H9 (cell line): ENCODE results near the gene CCL7. TPM values are rescaled to one million over a fixed set of nuclear protein-coding genes. Genes with fewer than 3 reads are reported as not detected.

ENCODE experiments used
- DNase-seq: peaks from one replicate; pipeline ENCODE4 v3.0.0-alpha.2; 2017
- H2AFZ ChIP-seq: one replicate; pipeline ENCODE4 v1.6.1; 2013; ENCODE audit warnings: mild to moderate bottlenecking, low read length, control low read depth, moderate library complexity
- H2AK5ac ChIP-seq: 2 replicates; pipeline ENCODE4 v1.6.1; 2013; ENCODE audit warnings: low read length, control low read depth, mixed read lengths; ENCODE audit not compliant: insufficient read length
- H2BK120ac ChIP-seq: one replicate; pipeline ENCODE4 v1.6.1; 2013; ENCODE audit warnings: low read depth, mild to moderate bottlenecking, low read length, control low read depth, inconsistent platforms; ENCODE audit not compliant: poor library complexity, severe bottlenecking
- H2BK12ac ChIP-seq: 2 replicates; pipeline ENCODE4 v1.6.1; 2013; ENCODE audit warnings: low read length, control low read depth, mixed read lengths, low read depth; ENCODE audit not compliant: insufficient read length
- H2BK15ac ChIP-seq: 2 replicates; pipeline ENCODE4 v1.6.1; 2013; ENCODE audit warnings: low read depth, low read length, control low read depth
- H2BK20ac ChIP-seq: one replicate; pipeline ENCODE4 v1.6.1; 2013; ENCODE audit warnings: low read depth, mild to moderate bottlenecking, low read length, control low read depth, inconsistent platforms; ENCODE audit not compliant: poor library complexity, severe bottlenecking
- H2BK5ac ChIP-seq: 2 replicates; pipeline ENCODE4 v1.6.1; 2013; ENCODE audit warnings: low read length, control low read depth, mixed read lengths; ENCODE audit not compliant: insufficient read length
- H3K14ac ChIP-seq: 2 replicates; pipeline ENCODE4 v1.6.1; 2013; ENCODE audit warnings: low read length, control low read depth; ENCODE audit not compliant: insufficient read depth
- H3K18ac ChIP-seq: 2 replicates; pipeline ENCODE4 v1.6.1; 2013; ENCODE audit warnings: low read depth, mild to moderate bottlenecking, mixed read lengths, low read length, control low read depth; ENCODE audit not compliant: insufficient read length
- H3K23ac ChIP-seq: 2 replicates; pipeline ENCODE4 v1.6.1; 2013; ENCODE audit warnings: low read length, control low read depth, mixed read lengths, low read depth; ENCODE audit not compliant: insufficient read length
- H3K23me2 ChIP-seq: 2 replicates; pipeline ENCODE4 v1.6.1; 2013; ENCODE audit warnings: low read depth, mild to moderate bottlenecking, mixed read lengths, low read length, control low read depth; ENCODE audit not compliant: insufficient read length, poor library complexity, severe bottlenecking
- H3K27ac ChIP-seq: 2 replicates; pipeline ENCODE4 v1.5.1; 2013; ENCODE audit warnings: low read length, control low read depth, mixed read lengths, low read depth; ENCODE audit not compliant: insufficient read length
- H3K27me3 ChIP-seq: 2 replicates; pipeline ENCODE4 v1.6.1; 2013; ENCODE audit warnings: low read length, control low read depth, inconsistent platforms; ENCODE audit not compliant: insufficient read depth
- H3K4ac ChIP-seq: 2 replicates; pipeline ENCODE4 v1.6.1; 2013; ENCODE audit warnings: low read depth, mild to moderate bottlenecking, control low read depth, inconsistent platforms, low read length, moderate library complexity
- H3K4me1 ChIP-seq: 2 replicates; pipeline ENCODE4 v1.6.1; 2013; ENCODE audit warnings: low read length, control low read depth, inconsistent platforms; ENCODE audit not compliant: insufficient read depth
- H3K4me2 ChIP-seq: 2 replicates; pipeline ENCODE4 v1.6.1; 2013; ENCODE audit warnings: low read length, control low read depth, mixed read lengths; ENCODE audit not compliant: insufficient read length, insufficient read depth
- H3K56ac ChIP-seq: 2 replicates; pipeline ENCODE4 v1.6.1; 2013; ENCODE audit warnings: low read depth, mild to moderate bottlenecking, mixed read lengths, low read length, control low read depth; ENCODE audit not compliant: insufficient read length
- H3K79me1 ChIP-seq: 2 replicates; pipeline ENCODE4 v1.6.1; 2013; ENCODE audit warnings: low read depth, mild to moderate bottlenecking, moderate library complexity, low read length, control low read depth, inconsistent platforms; ENCODE audit not compliant: insufficient read depth, poor library complexity, severe bottlenecking
- H3K79me2 ChIP-seq: 2 replicates; pipeline ENCODE4 v1.6.1; 2013; ENCODE audit warnings: low read length, control low read depth, inconsistent platforms; ENCODE audit not compliant: insufficient read depth
- H3K9ac ChIP-seq: 2 replicates; pipeline ENCODE4 v1.6.1; 2013; ENCODE audit warnings: low read length, control low read depth, mixed read lengths; ENCODE audit not compliant: insufficient read length; ENCODE audit errors: extremely low read depth
- H3K9me3 ChIP-seq: one replicate; pipeline ENCODE4 v1.6.1; 2013; ENCODE audit warnings: low read depth, low read length, inconsistent platforms; ENCODE audit not compliant: control insufficient read depth
- H3T11ph ChIP-seq: one replicate; pipeline ENCODE4 v1.6.1; 2013; ENCODE audit warnings: mild to moderate bottlenecking, low read length, control low read depth, inconsistent platforms
- H4K20me1 ChIP-seq: one replicate; pipeline ENCODE4 v1.6.1; 2013; ENCODE audit not compliant: control insufficient read depth, insufficient read length, insufficient read depth
- H4K5ac ChIP-seq: 2 replicates; pipeline ENCODE4 v1.6.1; 2013; ENCODE audit warnings: low read depth, mild to moderate bottlenecking, mixed read lengths, low read length, control low read depth; ENCODE audit not compliant: insufficient read length
- H4K8ac ChIP-seq: replicated peaks from 2 replicates; pipeline ENCODE4 v1.6.1; 2013; ENCODE audit warnings: low read length, control low read depth, mixed read lengths, low read depth; ENCODE audit not compliant: insufficient read length
- H4K91ac ChIP-seq: 2 replicates; pipeline ENCODE4 v1.6.1; 2013; ENCODE audit warnings: low read depth, mild to moderate bottlenecking, moderate library complexity, mixed read lengths, low read length, control low read depth; ENCODE audit not compliant: insufficient read length
- H3K27ac Mint-ChIP-seq, 3 experiments: 2 replicates in 2 of 3; 3 replicates in 1 of 3; pipeline ENCODE4 v1.8.0; 2020 to 2021; ENCODE audit warnings: mixed read lengths in 3 of 3, mild to moderate bottlenecking in 1 of 3, moderate library complexity in 1 of 3
- H3K27me3 Mint-ChIP-seq: 2 replicates; pipeline ENCODE4 v1.8.0; 2021; ENCODE audit warnings: low read depth, mild to moderate bottlenecking, moderate library complexity, mixed read lengths
- H3K36me3 Mint-ChIP-seq, 3 experiments: 2 replicates in 2 of 3; 3 replicates in 1 of 3; pipeline ENCODE4 v1.8.0; 2020 to 2021; ENCODE audit warnings: low read depth in 3 of 3, mixed read lengths in 3 of 3; ENCODE audit not compliant: insufficient read depth in 1 of 3
- H3K4me1 Mint-ChIP-seq, 2 experiments: 2 replicates each; pipeline ENCODE4 v1.8.0; 2020; ENCODE audit warnings: mixed read lengths in 2 of 2
- H3K4me3 Mint-ChIP-seq, 2 experiments: 2 replicates in 1 of 2; 3 replicates in 1 of 2; pipeline ENCODE4 v1.8.0; 2020 to 2021; ENCODE audit warnings: mild to moderate bottlenecking in 2 of 2, mixed read lengths in 2 of 2, moderate library complexity in 1 of 2
- H3K9me3 Mint-ChIP-seq, 2 experiments: 2 replicates in 1 of 2; 3 replicates in 1 of 2; pipeline ENCODE4 v1.8.0; 2020; ENCODE audit warnings: mild to moderate bottlenecking in 2 of 2, mixed read lengths in 2 of 2, moderate library complexity in 1 of 2
- WGBS: extraction: QIAGEN DNeasy Blood & Tissue Kit; methylation state at CpG from one replicate; pipeline ENCODE4 v1.1.7; 2013; ENCODE audit warnings: missing lambda C conversion rate, low lambda C conversion rate, mixed read lengths; ENCODE audit not compliant: insufficient read length; ENCODE audit errors: extremely low coverage; 5-methylcytosine and 5-hydroxymethylcytosine counted together
- total RNA-seq: library from RNA; stranded (reverse); gene quantifications from 2 replicates; pipeline ENCODE4 v1.2.1, GENCODE V29; 2021
- TF ChIP-seq, protein P1 (sequence below): fragments of 200-600 bp; sonication (generic); conservative IDR thresholded peaks from 3 replicates; pipeline ENCODE4 v1.8.0; 2021; ENCODE audit warnings: antibody characterized with exemption, mild to moderate bottlenecking

The CCL7 gene
- total RNA-seq, 1 experiment from 2014 or later, result not detected

DNA sequence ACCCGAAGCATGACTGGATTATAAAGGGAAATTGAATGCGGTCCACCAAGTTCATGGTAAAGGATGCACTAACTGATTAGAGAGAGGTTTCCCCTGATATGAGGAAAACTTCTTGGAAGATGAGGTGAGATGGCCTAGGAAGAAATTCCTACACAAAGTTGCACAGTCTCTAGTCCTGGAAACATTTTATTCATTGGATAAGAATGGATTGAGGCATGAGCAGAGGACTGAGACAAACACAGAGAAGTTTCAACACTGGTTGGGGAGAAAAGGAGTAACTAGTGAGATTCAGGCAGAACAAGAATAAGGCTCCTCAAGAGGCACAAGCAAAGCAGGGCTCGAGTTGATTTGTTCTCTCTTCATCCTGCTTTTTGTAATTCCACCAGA, 16.9 kb upstream of the CCL7 start:
- H3T11ph ChIP-seq, result no peak overlapping the region
- no peak overlapping the region for H2BK5ac ChIP-seq
- no peak overlapping the region for H3K56ac ChIP-seq
- TF ChIP-seq, protein P1, sequence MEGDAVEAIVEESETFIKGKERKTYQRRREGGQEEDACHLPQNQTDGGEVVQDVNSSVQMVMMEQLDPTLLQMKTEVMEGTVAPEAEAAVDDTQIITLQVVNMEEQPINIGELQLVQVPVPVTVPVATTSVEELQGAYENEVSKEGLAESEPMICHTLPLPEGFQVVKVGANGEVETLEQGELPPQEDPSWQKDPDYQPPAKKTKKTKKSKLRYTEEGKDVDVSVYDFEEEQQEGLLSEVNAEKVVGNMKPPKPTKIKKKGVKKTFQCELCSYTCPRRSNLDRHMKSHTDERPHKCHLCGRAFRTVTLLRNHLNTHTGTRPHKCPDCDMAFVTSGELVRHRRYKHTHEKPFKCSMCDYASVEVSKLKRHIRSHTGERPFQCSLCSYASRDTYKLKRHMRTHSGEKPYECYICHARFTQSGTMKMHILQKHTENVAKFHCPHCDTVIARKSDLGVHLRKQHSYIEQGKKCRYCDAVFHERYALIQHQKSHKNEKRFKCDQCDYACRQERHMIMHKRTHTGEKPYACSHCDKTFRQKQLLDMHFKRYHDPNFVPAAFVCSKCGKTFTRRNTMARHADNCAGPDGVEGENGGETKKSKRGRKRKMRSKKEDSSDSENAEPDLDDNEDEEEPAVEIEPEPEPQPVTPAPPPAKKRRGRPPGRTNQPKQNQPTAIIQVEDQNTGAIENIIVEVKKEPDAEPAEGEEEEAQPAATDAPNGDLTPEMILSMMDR, result no peak
- H3K27ac Mint-ChIP-seq, result no peak overlapping the region; a peak in 1 of 7 replicates
- H3K79me1 ChIP-seq, result no peaks in the 10 kb centered on the region
- peaks cover 9% of the 10 kb centered on the region for H3K23me2 ChIP-seq
- H3K4me3 Mint-ChIP-seq, result no peak overlapping the region
- H2BK15ac ChIP-seq, result no peak overlapping the region
- WGBS, result no CpG with 5 or more reads among the region's 3 CpGs
- H3K4me1 Mint-ChIP-seq, result peaks cover 49 to 53% of the 10 kb centered on the region in 2 experiments
- no peaks in the 10 kb centered on the region for H3K79me2 ChIP-seq
- peaks cover 0 to 2% (median 2%) of the 10 kb centered on the region in 3 experiments; a peak in 2 of 7 replicates for H3K36me3 Mint-ChIP-seq
- H4K91ac ChIP-seq, result no peak overlapping the region
- H3K4me2 ChIP-seq, result no peak overlapping the region
- H4K8ac ChIP-seq, result no peak overlapping the region
- H3K9me3 Mint-ChIP-seq, result no peaks in the 10 kb centered on the region
- H2AK5ac ChIP-seq, result no peak overlapping the region
- no peak overlapping the region for H2BK120ac ChIP-seq
- no peak overlapping the region for H2BK12ac ChIP-seq
- H3K18ac ChIP-seq, result no peak overlapping the region
- peaks cover 4% of the 10 kb centered on the region; the same call in 1 of the 2 replicates for H3K4me1 ChIP-seq
- no peak overlapping the region for H3K23ac ChIP-seq
- no peaks in the 10 kb centered on the region for H3K9me3 ChIP-seq
- H3K27me3 ChIP-seq, result no peaks in the 10 kb centered on the region; the same call in 1 of the 2 replicates
- no peak overlapping the region for H2AFZ ChIP-seq
- no peak overlapping the region for H3K4ac ChIP-seq
- H4K20me1 ChIP-seq, result no peaks in the 10 kb centered on the region
- no peak overlapping the region for H3K9ac ChIP-seq
- no peak overlapping the region for H2BK20ac ChIP-seq
- H3K27me3 Mint-ChIP-seq, result peaks cover 14% of the 10 kb centered on the region
- no peak for DNase-seq
- no peak overlapping the region for H3K14ac ChIP-seq
- no peak overlapping the region for H3K27ac ChIP-seq
- no peak overlapping the region for H4K5ac ChIP-seq
